ENCODE data around the gene CASP10.
"Not testable (repeated sequence)": the region's sequence is repeated elsewhere in the genome, so short reads cannot be mapped to it uniquely, and the experiment has no call there.

The CASP10 gene, protein sequence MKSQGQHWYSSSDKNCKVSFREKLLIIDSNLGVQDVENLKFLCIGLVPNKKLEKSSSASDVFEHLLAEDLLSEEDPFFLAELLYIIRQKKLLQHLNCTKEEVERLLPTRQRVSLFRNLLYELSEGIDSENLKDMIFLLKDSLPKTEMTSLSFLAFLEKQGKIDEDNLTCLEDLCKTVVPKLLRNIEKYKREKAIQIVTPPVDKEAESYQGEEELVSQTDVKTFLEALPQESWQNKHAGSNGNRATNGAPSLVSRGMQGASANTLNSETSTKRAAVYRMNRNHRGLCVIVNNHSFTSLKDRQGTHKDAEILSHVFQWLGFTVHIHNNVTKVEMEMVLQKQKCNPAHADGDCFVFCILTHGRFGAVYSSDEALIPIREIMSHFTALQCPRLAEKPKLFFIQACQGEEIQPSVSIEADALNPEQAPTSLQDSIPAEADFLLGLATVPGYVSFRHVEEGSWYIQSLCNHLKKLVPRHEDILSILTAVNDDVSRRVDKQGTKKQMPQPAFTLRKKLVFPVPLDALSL

DNA sequence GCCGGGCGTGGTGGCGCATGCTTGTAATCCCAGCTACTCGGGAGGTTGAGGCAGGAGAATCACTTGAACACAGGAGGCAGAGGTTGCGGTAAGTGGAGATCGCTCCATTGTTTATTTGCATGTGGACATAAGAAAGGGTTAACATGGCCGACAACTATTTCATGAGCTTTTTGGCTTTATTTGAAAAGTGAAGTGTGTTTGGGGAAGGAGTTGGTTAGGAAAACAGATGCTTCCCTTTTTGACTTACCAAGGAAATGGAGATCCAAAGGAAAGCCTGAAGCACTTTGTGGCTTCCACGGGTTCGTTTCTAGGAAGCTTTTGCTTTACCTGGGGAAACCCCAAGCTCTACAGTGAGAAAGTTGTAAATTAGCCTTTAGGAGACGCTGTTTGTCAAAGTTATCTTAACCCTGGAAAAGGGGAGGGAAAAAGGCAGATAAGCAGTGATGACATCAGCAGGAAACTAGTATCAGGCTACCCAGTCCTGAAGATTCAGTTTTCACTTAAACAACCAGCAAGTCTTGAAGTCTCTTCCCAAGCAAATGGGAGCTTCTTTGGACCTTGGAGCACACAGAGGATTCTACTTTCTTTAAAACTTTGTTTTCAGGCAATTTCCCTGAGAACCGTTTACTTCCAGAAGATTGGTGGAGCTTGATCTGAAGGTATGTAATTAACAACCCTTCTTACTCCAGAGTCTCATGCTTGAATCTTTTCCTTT lies at the start of gene CASP10:
TSS of gene CASP10 (plus strand) at position 492 of the 715 bp plus-strand sequence. CDS start 2,637 bp downstream, outside the sequence.
- FAIRE-seq (no peak), DNase-seq (ENCODE audit: insufficient read length, low spot score) (no peak)
- TF ChIP-seq, protein P1, sequence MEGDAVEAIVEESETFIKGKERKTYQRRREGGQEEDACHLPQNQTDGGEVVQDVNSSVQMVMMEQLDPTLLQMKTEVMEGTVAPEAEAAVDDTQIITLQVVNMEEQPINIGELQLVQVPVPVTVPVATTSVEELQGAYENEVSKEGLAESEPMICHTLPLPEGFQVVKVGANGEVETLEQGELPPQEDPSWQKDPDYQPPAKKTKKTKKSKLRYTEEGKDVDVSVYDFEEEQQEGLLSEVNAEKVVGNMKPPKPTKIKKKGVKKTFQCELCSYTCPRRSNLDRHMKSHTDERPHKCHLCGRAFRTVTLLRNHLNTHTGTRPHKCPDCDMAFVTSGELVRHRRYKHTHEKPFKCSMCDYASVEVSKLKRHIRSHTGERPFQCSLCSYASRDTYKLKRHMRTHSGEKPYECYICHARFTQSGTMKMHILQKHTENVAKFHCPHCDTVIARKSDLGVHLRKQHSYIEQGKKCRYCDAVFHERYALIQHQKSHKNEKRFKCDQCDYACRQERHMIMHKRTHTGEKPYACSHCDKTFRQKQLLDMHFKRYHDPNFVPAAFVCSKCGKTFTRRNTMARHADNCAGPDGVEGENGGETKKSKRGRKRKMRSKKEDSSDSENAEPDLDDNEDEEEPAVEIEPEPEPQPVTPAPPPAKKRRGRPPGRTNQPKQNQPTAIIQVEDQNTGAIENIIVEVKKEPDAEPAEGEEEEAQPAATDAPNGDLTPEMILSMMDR (IDR thresholded peaks at IDR 0.05; ENCODE audit: insufficient read depth, missing control alignments) = no peak

DNA sequence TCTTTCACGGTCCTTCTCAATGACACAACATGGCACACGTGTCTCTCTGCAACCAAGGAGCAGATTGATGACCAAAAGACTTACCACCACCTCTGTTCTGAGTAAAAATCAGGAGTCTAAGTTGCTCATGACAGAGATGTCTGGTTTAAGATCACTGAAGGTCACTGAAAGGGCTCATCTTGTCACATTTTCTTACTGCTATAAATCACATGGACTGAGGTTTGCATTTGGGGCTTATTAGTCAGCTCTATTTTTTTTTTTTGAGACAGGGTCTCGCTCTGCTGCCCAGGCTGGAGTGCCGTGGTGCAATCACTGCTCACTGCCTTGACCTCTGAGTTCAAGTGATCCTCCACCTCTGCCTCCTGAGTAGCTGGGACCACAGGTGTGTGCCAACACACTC lies 47.6 kb upstream of the CASP10 start:
- DNase-seq (ENCODE audit: insufficient read length, low spot score) = no peak
- no peak for FAIRE-seq
- TF ChIP-seq, protein P1 (IDR thresholded peaks at IDR 0.05; ENCODE audit: insufficient read depth, missing control alignments) = no peak

DNA sequence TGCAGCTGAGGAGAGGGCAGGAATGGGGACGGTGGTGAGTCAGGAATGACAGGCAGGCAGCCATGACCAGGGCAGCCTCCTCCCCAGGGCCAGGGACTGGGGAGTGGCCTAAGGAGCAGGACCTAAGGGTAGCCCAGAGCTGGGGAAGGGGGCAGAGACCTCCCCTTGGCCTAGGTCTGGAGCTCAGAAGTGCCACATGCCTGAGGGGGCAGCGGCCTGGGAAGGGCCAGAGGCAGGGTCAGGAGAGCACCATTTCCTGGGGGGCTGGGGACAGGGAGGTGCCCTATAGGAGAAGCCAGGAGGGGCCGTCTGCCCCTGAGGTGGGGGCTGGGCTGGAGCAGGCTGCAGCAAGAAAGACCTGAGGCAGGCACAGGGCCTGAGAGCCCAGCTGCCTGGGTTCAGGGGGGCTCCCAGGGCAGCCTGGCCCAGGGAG lies 46.0 kb upstream of the CASP10 start:
- TF ChIP-seq, protein P1 (IDR thresholded peaks at IDR 0.05; ENCODE audit: insufficient read depth, missing control alignments) = no peak
- FAIRE-seq (no peak), DNase-seq (ENCODE audit: insufficient read length, low spot score) (no peak)

DNA sequence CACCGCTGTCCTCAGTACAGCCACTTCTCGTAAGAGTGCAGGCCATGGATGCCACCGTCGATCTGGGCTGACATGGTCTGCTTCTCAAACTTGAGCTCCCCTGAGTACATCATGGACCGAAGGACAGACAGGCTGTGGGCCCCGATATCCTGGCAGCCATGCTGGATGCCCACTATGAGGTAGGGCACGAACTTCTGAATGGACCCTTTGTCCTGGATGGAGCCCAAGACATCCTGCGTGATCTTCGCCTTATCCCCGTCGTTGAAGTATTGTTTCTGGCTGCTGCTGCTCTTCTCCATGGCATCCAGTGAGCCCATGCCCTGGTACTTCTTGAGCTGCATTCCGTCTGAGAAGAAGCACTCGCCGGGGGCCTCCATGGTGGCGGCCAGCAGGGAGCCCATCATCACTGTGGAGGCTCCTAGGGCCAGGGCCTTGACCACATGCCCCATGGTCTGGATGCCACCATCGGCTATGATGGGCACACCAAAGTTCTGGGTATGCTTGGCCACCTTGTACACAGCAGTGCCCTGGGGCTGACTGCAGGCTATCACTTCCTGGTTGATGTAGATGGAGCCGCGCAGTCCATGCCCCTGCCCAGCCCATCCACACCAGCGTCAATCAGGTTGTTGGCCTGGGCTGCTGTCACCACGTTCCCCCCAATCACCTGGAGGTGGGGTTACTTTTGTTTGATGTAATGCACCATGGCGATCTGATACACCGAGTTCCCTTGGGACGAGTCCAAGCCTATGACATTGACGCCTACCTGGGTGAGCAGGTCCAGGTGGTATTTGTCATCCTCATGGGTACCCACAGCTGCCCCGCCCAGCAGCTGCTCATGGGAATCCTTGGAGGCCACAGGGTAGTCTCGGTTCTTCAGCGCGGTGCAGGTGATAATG lies 45.2 kb upstream of the CASP10 start:
- TF ChIP-seq, protein P1 (IDR thresholded peaks at IDR 0.05; ENCODE audit: insufficient read depth, missing control alignments) = no peak
- FAIRE-seq (no peak), DNase-seq (ENCODE audit: insufficient read length, low spot score) (no peak)

DNA sequence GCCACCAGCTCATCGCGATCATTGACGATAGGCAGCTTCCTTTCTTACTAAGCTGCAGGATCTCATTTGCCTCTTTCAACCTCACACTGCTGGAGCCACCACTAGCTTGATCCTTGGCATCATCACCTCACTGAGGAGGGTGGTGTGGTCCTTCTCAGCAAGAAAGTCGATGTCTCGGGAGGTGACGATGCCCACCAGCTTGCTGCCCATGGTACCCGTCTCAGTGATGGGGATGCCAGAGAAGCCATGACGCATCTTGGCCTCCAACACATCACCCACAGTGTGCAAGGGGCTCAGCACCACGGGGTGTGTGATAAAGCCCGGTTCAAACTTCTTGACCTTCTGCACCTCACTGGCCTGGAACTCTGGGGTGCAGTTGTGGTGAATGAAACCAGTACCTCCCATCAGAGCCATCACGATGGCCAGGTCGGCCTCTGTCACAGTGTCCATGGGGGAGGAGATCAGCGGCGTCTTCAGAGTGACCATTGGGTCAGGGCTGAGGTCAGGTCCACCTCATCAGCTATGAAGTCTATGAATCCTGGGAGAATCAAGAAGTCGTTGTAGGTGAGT lies 44.5 kb upstream of the CASP10 start:
- TF ChIP-seq, protein P1 (IDR thresholded peaks at IDR 0.05; ENCODE audit: insufficient read depth, missing control alignments) = no peak
- FAIRE-seq = no peak
- DNase-seq (ENCODE audit: insufficient read length, low spot score) = no peak

DNA sequence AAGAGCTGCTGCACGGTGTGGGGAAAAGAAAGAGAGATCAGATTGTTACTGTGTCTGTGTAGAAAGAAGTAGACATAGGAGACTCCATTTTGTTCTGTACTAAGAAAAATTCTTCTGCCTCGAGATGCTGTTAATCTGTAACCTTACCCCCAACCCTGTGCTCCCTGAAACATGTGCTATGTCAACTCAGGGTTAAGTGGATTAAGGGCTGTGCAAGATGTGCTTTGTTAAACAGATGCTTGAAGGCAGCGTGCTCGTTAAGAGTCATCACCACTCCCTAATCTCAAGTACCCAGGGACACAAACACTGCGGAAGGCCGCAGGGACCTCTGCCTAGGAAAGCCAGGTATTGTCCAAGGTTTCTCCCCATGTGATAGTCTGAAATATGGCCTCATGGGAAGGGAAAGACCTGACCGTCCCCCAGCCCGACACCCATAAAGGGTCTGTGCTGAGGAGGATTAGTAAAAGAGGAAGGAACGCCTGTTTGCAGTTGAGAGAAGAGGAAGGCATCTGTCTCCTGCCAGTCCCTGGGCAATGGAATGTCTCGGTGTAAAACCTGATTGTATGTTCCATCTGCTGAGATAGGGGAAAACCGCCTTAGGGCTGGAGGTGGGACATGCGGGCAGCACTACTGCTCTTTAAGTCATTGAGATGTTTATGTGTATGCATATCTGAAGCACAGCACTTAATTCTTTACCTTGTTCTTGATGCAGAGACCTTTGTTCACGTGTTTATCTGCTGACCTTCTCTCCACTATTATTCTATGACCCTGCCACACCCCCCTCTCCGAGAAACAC lies 43.8 kb upstream of the CASP10 start:
- not testable (repeated sequence) for FAIRE-seq; DNase-seq (ENCODE audit: insufficient read length, low spot score)

All from D721Med (cell line).